HG03066 (cell line): ENCODE results near the gene MARK3.

Source experiments
- ATAC-seq: cut with Tn5 transposase; IDR thresholded peaks from one replicate; pipeline ENCODE4 v1.9.1; 2021; ENCODE audit warnings: low read depth; ENCODE audit not compliant: unreplicated experiment

MARK3 gene

DNA sequence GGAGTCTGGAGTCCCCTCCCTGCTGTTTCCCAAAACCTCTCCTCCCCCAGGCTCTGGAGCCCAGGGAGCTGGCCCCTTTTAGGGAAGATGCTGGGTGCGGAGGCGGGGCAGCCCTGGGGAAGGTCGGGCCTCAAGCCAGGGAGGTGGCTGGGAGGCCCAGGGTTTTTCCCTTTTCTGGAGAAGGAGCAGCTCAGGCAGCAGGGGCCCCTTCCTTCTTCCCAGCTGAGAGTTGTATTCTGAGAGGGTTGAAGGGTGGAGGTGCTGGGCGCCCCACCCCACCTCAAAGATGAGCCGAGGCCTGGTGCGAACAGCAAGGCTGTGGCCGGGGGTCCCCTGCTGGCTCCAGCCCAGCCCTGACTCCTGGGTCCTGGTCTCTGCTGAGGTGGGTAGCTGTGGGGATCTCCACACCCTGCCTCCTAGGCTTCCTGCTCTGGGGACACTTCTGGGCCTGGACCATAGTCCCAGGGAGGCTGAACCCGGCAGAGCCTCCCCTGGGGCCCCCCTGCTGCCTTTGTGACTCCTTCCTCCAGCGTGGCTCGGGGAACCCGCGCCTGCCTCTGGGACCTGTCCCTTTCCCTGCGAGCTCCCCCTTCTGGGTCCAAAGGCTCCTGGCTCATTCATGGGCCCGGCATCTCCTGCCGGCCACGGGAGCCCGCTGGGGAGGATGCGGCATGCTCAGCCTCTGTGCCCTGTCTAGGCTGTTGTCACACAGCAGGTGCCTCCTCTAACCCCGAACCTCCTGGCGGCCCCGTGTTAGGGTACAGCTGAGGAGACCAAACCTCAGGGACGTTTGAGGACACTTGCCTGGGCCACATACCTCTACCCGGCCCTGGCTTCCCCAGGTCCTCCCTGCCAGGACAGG, 148.2 kb downstream of the MARK3 start:
- ATAC-seq = no peak

DNA sequence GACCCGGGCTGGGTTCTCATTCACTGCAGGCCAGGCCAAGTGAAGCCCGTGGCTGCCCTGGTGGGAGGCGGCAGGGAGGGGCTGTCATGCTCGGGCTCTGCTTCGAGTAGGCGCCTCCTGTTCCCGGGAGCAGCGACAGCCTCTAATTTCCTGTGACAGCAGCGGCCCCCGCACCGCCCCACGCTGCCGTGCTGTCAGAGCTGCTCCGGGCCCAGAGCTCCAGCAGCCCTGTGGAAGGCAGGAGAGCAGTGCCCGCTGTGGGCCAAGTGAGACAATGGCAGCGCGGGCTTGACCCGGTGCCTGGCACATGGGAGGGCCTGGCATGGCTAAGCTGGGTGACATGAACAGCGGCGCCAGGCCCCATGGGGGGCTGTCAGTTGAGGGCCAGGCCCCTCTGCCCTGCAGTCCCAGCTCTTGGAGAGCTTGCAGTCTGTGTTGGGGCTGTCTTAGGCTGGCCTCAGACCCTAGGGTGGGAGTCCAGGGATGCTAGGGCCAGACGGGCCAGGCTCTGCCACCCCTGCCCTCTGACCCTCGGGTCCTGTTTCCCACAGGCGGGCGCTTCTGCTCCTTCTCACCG, 148.9 kb downstream of the MARK3 start:
- no peak for ATAC-seq

DNA sequence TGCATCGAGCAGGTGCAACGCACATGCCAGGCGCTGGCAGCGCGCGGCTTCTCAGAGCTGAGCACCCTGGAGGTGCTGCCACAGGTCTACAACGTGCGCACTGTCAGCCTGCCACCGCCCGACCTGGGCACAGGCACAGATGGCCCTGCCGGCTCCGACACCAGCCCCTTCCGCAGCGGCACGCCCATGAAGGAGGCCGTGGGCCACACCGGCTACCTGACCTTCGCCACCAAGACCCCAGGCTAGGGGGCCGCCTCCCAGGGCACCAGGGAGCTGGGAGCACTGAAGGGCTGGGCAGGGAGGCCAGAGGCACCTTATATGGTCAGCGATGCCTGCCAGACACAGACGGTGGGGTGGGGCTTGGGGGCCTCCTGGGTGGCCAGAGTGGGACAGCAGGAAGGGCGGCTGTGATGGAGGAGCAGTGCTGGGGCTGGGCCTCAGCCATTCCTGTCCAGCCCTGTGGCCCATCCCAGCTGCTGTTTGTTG, 149.4 kb downstream of the MARK3 start:
- no peak for ATAC-seq

DNA sequence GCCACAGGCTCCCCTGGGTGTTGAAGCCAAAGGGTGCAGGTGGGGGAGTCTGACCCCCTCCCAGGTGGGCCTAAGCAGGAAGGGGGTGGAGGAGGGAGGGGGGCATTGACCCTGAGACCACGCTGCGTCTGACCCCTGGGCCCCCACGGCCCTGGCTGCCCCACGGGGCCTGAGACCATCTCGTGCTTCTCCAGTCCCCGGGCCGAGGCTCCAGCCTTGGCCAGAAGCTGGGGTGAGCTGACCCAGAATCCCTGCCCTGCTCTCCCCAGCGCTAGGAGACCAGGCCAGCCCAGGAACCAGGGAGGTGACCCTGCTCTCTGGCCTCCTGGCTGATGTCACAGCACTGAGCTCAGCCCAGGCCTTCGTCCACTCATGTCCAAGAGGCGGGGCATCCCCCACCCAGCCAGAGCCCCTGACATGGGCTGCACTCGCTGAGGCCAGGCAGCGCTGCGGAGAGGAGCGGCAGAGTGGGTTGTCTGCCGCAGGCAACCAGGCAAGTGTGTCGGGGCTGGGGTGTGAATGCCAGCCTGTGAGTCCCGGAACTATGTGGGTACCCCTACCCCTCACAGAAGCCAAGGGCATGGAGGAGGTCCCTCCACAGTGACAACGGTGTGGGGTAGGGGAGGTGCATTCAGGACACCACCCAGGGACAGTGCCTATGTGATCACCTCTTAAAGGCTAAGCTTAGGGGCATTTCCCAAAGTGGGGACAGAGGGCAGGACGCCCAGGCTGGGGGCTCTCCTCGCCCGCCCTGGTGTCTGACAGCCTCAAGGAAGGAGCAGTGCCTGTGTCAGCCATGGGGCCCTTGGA, 150.1 kb downstream of the MARK3 start:
- no peak for ATAC-seq

DNA sequence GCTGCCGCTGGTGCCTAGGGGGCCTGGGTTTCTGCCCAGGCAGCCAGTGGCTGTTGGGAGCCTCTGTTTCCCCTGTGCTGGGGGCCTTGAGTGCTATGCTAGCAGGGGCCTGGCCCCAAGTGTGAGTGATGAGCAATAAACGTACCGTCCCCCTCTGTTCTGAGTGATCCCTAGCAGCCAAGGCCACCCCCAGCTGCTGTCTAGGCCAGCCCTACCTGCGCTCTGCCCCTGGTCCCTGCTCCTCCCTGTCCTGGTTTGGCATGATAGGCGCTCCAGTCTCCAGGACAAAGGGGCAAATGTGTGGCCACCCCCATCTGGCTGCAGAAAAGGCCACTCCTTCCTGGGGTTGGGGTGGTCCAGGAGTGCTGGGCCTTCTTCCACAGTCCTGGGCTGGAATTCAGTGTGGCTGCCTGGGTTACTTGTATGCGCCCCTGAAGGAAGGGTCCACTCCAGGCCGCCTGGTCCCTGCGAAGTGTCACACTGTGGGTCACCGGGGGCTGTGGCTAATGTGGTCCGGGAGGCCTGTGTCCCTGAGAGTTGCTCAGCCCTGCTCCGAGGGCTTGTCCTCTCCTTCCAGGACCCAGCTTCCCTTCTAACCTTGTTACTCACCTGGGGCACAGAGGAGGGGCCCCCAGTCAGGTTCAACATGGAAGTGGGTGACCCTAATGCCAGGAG, 150.8 kb downstream of the MARK3 start:
- ATAC-seq = no peak

DNA sequence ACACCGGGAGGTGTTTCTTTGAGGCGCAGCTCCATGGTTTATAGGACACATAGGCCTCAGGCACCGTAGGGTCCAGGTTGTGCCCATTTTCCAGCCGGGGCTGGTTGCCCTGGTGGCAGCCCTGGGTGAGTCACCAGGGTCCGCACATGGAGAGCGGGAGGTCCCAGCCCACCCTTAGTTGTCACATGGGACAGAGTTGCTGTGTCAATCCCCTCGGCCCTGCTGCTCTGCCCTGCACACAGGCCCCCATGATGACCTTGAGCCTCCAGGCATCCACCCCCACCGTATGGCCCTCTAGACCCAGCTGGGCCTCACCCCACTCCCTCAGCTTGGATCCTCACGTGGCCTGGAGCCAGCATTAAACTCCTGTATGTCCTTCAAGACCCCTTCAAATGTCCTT, 151.5 kb downstream of the MARK3 start:
- no peak for ATAC-seq

DNA sequence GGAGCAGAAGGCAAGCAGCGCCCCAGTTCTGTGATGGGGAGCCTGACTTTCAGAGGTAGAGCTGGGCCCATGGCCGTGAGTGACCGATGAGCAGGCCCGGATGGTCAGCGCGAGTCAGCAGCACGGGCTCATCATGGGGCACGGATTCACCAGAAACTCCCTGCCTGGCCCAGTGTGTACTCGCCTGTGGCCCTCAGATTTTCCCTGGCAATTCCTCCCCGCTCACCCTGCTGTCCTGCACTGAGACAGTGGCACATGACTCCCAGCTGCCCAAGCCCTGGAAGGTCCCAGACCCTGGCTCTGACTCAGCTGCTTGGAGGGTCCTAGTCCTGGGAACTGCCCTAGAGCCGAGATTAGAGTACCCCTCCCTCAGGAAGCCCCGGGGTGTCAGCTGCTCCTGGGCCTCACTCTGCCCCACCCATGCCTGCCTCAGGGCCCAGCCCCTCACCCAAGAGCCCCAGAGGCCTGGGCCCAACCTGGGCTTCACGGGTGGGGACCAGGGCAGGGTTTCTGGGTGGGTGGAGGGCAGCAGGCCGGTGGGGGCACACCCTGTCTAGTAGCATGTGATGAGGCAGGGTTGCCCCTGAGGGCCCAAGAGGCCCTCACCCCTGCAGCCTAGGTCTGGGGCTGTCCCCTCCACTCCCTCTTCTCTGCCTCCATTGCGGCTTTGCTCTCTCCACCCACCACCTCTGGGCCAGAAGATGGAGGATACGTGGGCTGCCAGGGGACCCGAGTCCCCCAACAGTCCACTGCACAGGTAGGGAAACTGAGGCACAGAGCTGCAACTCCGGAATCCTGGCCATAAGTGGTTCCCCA, 152.2 kb downstream of the MARK3 start:
- ATAC-seq = no peak

DNA sequence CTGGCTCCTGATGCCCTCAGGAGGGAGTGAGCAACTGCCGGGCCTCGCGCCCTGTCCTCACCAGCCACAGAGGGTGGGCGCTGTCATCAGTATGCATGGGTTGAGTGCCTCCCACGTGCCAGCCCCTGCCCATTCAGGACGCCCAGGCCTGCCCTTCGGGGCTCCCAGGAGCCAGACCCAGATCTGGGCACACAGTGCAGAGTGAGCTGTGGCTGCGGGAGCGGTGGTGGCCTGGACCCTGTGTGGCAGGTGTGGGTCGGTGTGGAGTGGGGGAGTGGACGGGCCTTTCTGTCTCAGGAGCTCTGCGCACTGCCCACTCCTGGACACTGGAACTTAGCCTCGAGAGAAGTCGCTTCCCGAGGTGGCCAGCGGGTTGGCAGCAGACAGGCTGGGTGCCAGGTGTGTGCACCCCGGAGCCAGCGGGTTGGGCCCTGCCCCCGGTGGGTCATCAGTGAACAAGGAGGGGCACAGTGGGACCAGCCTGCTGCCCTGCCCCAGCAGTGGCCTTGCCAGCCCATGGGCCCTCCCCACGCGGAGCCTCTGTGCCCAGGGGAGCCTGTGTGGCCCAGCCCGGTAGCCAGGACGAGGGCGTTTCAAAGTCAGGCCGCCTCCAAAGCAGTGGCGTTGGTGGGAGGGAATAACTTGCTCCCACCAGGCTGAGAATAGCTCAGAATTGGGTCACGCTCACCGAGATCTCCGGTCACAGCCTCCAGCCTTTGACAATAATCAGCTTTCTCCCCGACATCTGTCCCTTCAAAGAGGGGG, 153.3 kb downstream of the MARK3 start:
- no peak for ATAC-seq

DNA sequence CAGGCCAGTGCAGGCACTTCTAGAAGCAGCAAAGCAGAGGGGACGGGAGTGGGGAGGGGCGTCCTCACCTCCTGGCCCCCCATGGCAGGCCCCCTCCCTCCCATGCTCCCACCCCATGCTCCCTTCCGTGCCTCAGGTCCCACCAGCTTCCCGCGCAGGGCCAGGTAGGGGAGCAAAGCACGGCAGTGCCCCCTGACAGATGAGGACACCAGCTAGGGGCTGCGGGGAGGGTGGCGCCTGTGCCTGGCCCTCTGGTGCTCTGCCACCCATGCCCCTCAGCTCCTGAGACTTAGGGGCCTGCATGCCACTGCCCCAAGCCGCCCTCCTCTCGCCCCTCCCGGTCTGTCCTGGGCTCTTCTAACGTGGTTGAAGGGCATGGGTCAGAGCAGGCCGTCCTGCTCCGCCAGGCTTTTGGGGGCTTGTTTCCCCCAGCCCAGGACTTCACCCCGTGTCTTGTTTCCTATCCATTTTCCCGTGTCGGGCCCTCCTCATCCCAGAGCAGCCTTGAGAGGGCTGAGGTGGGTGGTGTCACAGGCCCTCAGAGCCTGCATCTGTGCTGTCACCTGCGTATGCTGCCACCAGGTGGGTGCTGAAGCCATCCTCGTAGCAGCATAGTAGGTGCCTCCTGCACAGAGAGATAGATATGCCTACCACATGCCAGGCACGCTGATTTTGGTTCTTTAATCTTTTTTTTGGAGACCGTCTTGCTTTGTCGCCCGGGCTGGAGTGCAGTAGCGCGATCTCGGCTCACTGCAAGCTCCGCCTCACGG, 154.0 kb downstream of the MARK3 start:
- ATAC-seq = no peak

DNA sequence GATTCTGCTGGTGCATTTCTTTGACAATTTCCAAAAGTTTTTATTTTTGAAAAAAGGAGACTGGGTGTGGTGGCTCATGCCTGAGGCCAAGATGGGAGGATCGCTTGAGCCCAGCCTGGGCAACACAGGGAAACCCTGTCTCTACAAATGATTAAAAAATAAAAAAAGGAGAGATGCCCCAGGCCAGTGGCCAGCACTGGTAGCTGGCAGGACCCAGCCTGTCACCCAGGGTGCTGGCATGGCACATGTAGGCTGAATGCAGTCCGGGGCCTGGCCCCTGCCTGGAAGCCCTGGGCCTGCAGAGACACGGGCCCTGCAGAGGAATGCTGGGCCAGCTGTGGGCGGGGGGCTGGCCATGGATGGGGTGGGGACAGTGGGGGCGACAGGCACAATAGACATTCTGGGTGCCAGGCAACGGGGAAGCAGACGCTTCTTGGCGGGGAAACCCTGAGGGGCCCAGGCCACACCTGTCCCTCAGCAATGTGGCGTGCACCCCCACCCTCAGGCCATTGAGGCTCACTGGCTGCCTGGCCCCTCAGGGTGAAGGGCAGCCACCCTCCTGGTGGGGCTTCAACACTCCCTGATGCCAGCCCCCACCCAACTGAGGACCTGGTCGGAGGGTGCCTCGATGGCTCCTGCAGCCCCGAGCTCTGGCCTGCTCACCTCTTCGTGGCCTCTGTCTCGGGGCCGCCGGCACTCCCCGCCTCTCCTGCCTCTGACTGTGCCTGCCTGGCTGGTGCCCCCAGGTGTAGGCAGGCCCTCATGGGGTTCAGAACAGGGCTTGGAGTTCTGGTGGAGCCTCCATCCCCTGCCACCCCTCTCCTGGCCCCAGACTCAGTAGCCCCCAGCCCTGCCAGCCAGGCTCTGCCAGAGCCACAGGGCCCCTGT, 155.8 kb downstream of the MARK3 start:
- ATAC-seq = no peak

DNA sequence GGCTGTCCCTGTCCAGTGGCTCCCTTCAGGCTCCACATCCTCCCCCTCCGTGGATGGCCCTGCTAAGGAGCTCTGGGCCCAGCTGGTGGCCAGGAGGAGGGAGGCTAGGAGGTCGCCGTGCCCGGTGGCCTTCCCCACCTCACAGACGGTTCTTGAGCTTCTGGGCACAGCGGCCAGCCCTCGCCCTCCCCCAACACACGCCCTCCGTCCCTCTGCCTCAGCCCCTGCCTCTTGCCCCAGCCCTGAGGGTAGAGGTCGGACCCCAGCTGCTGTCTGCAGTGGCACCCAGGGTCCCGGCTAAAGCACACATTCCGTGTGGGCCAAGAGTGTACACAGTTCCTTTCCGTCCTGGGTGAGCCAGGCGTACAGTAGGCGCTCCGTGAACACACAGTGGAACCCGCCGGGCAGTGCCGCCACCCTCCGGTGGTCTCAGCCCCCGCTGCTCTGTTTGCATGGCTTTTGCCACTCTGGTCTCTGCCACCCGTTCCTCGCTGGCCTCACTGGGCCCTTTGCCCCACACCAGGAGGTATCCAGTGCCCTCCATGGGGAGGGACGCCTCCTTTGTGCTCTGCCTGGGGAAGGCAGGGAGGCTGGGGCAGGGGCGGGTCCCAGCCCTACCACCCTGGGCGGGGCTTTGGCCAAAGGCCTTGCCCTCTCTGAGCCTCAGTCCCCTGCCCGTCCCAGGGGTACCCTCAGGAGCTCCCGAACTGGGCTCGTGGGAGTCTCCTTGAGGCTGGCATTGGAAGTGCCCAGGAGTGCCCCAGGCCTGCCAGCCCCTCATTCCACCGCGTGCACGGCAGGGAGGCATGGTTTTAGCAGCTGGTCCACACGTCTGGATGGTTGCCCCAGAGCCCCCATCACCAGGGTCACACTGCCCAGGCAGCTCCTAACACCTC, 156.7 kb downstream of the MARK3 start:
- no peak for ATAC-seq

DNA sequence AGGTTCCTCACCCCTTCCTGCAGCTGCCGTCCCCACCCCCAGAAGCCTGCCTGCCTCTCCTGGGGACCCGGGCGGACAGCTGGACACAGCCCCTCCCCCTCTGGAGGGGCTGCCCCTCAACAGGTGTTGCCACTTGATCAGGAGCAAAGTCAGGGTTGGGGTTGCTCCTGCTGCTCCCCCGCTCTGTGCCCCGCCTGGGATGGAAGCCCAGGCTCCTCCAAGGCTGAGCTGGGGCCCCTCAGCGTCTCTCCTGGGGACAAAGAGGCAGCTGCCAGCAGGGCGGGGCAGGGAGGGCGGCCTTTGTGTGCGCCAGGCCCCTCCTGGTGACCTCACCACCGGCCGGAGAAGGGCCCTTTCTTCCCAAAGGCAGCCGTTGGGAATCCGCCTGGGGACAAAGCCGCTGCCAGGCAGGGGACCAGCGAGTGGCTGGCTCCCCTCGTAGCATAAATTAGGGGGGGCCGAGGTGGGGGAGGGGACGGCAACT, 157.4 kb downstream of the MARK3 start:
- no peak for ATAC-seq

DNA sequence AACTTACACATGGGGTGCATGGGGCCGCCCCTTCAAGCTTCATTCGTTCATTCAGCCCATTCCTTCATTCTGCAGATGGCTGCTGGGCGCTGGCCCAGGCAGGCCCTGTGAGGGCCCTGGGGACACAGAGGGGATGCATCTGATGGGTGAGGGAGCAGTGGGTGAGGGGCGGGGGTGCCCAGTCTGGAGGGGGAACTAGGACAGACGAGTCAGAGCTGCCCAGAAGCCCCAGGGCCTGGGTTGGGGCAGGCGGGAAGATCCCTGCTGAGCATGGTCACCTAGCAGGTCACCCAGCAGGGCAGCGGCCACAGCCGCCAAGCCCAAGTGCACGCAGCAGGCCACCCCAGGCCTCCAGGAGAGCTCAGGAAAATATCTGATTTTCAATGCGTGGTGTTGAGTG, 157.9 kb downstream of the MARK3 start:
- no peak for ATAC-seq

DNA sequence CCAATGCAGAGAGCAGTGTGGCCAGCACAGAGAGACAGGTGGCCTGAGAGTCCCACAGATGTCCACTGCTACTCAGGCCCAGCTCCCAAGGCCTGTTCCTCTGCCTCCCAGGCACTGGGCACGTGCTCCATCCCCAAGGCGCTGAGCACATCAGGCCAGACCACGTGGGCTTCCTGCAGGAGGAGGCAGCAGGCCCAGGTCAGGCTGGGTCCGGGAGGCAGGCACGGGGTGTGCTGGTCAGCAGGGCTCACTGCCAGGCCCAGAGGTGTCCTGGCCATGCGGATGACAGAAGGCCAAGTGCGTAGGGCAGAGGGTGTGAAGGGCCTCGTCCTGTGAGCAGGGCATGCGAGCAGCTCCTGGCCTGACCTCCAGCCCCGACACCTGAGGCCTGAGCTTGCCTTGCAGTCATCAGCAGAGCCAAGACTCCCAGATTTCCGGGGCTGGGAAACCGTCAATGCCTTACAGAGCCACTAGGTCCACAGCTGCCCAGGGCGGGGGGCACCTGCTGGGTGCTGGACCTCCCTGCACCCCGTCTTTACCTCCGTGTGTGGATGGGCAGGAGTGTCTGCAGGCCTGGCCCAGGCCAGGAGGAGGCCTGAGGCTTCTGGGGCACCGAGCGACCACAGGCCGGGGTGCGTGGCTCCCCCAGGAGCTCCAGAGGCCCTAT, 158.6 kb downstream of the MARK3 start:
- ATAC-seq = no peak

DNA sequence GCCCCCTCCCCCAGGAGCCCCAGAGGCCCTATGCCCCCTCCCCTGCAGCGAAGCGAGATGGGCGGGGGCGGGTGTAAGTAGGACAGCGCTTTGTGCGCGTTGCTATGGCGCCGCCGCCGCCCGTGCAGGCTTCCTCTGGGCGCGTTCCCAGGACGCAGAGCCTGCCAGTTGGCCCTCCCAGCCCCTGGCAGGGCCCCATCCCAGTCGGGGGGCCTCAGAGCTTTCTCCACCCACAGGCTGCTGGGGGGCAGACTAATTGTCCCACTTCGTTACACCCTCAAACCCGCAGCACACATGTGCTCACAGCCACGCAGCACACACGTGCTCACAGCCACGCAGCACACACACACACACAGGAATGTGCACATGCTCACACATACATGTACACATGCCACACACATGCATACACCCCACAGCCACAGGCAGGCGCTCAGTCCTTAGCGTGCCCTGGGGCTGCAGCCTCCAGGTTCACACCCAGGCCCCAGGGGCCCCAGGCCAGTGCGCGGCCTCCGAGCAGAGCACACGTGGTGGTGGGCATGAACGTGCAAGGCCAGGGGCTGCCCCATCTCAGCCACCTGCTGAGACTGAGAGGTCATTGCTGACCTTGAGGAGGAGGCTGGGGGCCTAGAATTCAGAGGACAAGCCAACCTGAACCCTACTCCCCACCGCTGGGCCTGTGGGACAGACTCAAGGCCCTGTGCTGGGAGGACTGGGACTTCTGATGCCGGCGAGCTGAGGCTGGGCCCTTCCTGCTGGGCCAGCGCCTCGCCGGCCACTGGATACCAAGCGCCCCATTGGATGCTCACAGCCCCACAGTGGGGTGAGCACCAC, 159.4 kb downstream of the MARK3 start:
- no peak for ATAC-seq
